OCI-LY3 (cell line): Measurements from ENCODE around the gene DCUN1D2.
"Not testable (repeated sequence)": the region's sequence is repeated elsewhere in the genome, so short reads cannot be mapped to it uniquely, and the experiment has no call there.

Experiments
- H2AFZ ChIP-seq: fragments of 200-600, 300-600 bp; shearing (Covaris generic); 2 replicates; pipeline ENCODE4 v1.6.0; 2014; ENCODE audit warnings: antibody characterized with exemption, low read depth, low read length
- H3K27ac ChIP-seq: fragments of 200-600, 300-600 bp; sonication (generic); 2 replicates; pipeline ENCODE4 v1.5.1; 2014; ENCODE audit warnings: mild to moderate bottlenecking, low read length, moderate library complexity, mixed read lengths
- H3K27me3 ChIP-seq: fragments of 200-600, 300-600 bp; sonication (generic); 2 replicates; pipeline ENCODE4 v1.6.1; 2014; ENCODE audit warnings: low read depth, low read length, mixed read lengths
- H3K36me3 ChIP-seq: fragments of 200-600, 300-600 bp; sonication (generic); replicated peaks from 2 replicates; pipeline ENCODE3; 2014; ENCODE audit warnings: low read depth, low read length, mixed read lengths
- H3K4me1 ChIP-seq: fragments of 300-600, 200-600 bp; sonication (generic); 2 replicates; pipeline ENCODE4 v1.6.1; 2014; ENCODE audit warnings: low read length, mixed read lengths
- H3K4me2 ChIP-seq: fragments of 200-600, 300-600 bp; sonication (generic); 2 replicates; pipeline ENCODE4 v1.6.1; 2014; ENCODE audit warnings: low read length, mixed read lengths
- H3K4me3 ChIP-seq: fragments of 300-600, 200-600 bp; sonication (generic); 2 replicates; pipeline ENCODE4 v1.5.1; 2014; ENCODE audit warnings: antibody characterized with exemption, mild to moderate bottlenecking, low read length, moderate library complexity
- H3K79me2 ChIP-seq: fragments of 300-600, 200-600 bp; shearing (Covaris generic); 2 replicates; pipeline ENCODE4 v1.6.1; 2014; ENCODE audit warnings: mild to moderate bottlenecking, low read length, mixed read lengths
- H3K9ac ChIP-seq: fragments of 300-600, 200-600 bp; shearing (Covaris generic); 2 replicates; pipeline ENCODE4 v1.6.0; 2014; ENCODE audit warnings: mild to moderate bottlenecking, low read length, moderate library complexity
- H3K9me3 ChIP-seq: fragments of 200-600, 300-600 bp; shearing (Covaris generic); 2 replicates; pipeline ENCODE4 v1.6.1; 2014; ENCODE audit warnings: low read length, mixed read lengths; ENCODE audit not compliant: insufficient read depth
- H4K20me1 ChIP-seq: fragments of 200-600, 300-600 bp; sonication (generic); 2 replicates; pipeline ENCODE4 v1.6.1; 2016; ENCODE audit warnings: low read length, mixed read lengths; ENCODE audit not compliant: insufficient read depth
- CTCF ChIP-seq: fragments of 200-600, 300-600 bp; sonication (generic); IDR thresholded peaks from 2 replicates; pipeline ENCODE4 v1.5.1; 2014; ENCODE audit warnings: antibody characterized with exemption, low read length, low read depth
- EZH2phosphoT487 ChIP-seq: fragments of 200-600 bp; shearing (Covaris generic); IDR thresholded peaks from 2 replicates; pipeline ENCODE4 v1.6.1; 2018; ENCODE audit warnings: antibody characterized with exemption, mixed run types, low read depth

The DCUN1D2 gene

GRCh38 chr13:113451951-113452421, 38.5 kb downstream of the DCUN1D2 start:
- TF ChIP-seq EZH2phosphoT487 (no peak), CTCF (no peak)
- peaks cover 16% of the 10 kb centered on the region for H3K79me2 ChIP-seq
- no peak overlapping the region for H3K4me2 ChIP-seq

GRCh38 chr13:113450861-113451620, 39.5 kb downstream of the DCUN1D2 start:
- H3K4me3 ChIP-seq = peak overlapping the region; percentile 29
- peak overlapping the region; percentile 98 for H3K4me2 ChIP-seq
- TF ChIP-seq CTCF = peak; percentile 13; the same call in 1 of the 2 replicates
- not testable (repeated sequence) for H3K27ac ChIP-seq, H2AFZ ChIP-seq, H3K9me3 ChIP-seq, H3K9ac ChIP-seq, H4K20me1 ChIP-seq, H3K27me3 ChIP-seq
- peaks cover 24% of the 10 kb centered on the region for H3K36me3 ChIP-seq
- peaks cover 21% of the 10 kb centered on the region for H3K4me1 ChIP-seq
- peaks cover 16% of the 10 kb centered on the region for H3K79me2 ChIP-seq

More at GRCh38 chr13:113451951-113452421, 38.5 kb downstream of the DCUN1D2 start:
- Histone ChIP-seq H3K36me3 (peaks cover 26% of the 10 kb centered on the region), H3K9ac (no peak overlapping the region), H2AFZ (no peak overlapping the region), H3K9me3 (no peaks in the 10 kb centered on the region), H3K27me3 (no peaks in the 10 kb centered on the region), H3K27ac (no peak overlapping the region), H3K4me3 (no peak overlapping the region), H3K4me1 (peaks cover 14% of the 10 kb centered on the region), H4K20me1 (no peaks in the 10 kb centered on the region)

DNA sequence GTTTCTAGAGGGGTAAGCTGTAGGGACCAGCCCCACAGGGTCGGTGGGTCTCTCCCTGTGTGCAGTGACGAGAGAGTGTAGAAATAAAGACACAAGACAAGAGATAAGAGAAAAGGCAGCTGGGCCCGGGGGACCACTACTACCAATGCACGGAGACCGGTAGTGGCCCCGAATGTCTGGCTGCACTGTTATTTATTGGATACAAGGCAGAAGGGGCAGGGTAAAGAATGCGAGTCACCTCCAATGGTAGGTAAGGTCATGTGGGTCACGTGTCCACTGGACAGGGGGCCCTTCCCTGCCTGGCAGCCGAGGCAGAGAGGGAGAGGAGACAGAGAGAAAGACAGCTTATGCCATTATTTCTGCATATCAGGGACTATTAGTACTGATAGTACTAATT, 40.2 kb downstream of the DCUN1D2 start:
- peak overlapping the region; percentile 89 for H3K4me3 ChIP-seq
- not testable (repeated sequence) for H4K20me1 ChIP-seq, H3K27me3 ChIP-seq, H2AFZ ChIP-seq, H3K9me3 ChIP-seq
- peak overlapping the region; percentile 98 for H3K4me2 ChIP-seq
- peaks cover 28% of the 10 kb centered on the region for H3K4me1 ChIP-seq
- H3K36me3 ChIP-seq = peaks cover 17% of the 10 kb centered on the region
- H3K9ac ChIP-seq = peak overlapping the region; percentile 87
- H3K27ac ChIP-seq = peak overlapping the region; percentile 85
- H3K79me2 ChIP-seq = peaks cover 16% of the 10 kb centered on the region

- H3K4me3 ChIP-seq = peak overlapping the region; percentile 89
- no peaks in the 10 kb centered on the region for H4K20me1 ChIP-seq
- TF ChIP-seq EZH2phosphoT487 (no peak), CTCF (no peak)
- no peaks in the 10 kb centered on the region for H3K27me3 ChIP-seq
- H3K27ac ChIP-seq = peak overlapping the region; percentile 85
- peaks cover 4% of the 10 kb centered on the region; the same call in 1 of the 2 replicates for H3K9me3 ChIP-seq
- peaks cover 33% of the 10 kb centered on the region for H3K4me1 ChIP-seq
- H3K9ac ChIP-seq = peak overlapping the region; percentile 87
- H3K36me3 ChIP-seq = peaks cover 14% of the 10 kb centered on the region
- peaks cover 16% of the 10 kb centered on the region for H3K79me2 ChIP-seq
- peak overlapping the region; percentile 98 for H3K4me2 ChIP-seq
- peak overlapping the region; percentile 12; the same call in 1 of the 2 replicates for H2AFZ ChIP-seq
Observed at GRCh38 chr13:113449693-113450347, 40.7 kb downstream of the DCUN1D2 start.
